NCI-H2029 (cell line): ENCODE data around the gene PAX1.

Source experiments
- DNase-seq: peaks from one replicate; lab custom pipeline; 2025; lab: John Stamatoyannopoulos, UW

The PAX1 gene

DNA sequence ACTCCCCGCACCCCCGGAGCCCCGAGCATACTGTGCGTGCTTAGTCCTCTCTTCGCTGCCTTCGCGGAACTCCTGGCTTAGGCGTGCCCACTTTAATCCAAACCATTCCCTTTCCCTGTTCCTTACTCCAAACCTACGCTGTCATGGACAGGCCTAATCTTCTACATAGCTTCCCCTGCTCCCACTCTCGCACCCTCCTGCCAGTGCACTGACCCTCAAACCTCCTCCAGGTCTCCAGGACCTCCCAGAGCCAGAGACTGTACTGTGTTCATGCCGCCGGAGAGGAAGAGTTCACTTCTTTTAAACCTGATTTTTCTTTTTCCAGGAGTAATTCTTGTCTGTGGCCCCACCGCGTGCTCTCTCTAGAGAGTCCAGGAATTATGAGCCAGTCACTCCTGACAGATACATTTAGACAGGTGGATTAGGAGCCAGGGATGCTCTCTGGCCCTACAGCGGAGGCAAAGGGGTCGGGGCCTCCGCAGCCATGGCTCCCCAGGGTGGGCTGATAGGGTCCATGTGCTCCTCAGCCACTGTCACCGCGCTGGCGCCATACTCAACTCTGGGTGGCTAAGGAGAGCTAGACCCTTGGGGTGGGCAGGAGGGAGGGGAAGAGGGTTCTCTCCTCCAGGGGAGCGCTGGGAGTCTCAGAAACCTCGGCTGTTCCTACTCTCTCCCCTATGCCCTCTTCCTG lies 1.6 kb upstream of the PAX1 start:
- no peak for DNase-seq

DNA sequence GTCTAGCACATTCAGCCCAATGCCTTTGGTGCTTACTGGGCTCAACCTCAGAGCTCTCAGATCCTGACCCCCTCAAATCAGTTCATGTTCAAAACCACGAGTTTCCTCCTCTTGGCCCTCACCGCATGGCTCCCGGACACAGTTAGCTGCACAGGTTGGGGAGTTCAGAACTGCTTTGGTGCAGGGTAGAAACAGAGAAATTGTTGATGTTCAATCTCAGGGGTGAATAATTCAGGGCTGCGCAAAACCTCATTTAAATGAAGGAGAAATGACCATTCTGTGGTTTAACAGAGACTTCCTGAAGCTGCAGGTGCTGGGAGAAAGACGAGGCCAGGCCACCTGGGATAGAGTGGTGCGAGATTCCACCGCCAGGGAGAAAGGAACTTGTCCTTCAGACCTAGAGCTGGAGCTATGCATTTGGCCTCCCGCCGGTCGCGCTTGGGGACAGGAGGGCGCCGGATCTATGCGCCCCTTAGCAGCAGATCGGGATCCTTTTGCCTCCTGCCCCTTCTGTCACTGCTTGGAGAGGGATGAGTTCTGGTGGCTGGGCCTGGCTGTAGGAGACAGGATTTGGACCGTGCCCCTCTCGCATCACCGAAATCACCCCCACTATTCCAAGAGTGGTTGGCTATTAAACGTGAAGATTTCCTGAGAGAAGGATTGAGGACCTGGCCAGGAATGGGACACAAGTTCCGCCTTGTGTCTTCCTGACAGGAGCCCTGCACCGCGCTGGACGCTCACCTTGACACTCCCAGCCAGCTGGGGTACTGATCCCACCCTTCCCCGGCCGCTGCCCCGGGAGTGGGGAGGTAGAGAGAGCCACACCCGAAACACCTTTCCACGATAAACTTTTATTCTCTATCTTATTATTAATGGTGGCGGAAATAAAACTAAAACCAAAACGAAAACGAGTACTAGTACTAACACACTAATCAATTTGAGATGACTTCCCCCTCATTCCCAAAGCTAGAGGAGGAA lies 767 bp upstream of the PAX1 start:
- DNase-seq: no peak

DNA sequence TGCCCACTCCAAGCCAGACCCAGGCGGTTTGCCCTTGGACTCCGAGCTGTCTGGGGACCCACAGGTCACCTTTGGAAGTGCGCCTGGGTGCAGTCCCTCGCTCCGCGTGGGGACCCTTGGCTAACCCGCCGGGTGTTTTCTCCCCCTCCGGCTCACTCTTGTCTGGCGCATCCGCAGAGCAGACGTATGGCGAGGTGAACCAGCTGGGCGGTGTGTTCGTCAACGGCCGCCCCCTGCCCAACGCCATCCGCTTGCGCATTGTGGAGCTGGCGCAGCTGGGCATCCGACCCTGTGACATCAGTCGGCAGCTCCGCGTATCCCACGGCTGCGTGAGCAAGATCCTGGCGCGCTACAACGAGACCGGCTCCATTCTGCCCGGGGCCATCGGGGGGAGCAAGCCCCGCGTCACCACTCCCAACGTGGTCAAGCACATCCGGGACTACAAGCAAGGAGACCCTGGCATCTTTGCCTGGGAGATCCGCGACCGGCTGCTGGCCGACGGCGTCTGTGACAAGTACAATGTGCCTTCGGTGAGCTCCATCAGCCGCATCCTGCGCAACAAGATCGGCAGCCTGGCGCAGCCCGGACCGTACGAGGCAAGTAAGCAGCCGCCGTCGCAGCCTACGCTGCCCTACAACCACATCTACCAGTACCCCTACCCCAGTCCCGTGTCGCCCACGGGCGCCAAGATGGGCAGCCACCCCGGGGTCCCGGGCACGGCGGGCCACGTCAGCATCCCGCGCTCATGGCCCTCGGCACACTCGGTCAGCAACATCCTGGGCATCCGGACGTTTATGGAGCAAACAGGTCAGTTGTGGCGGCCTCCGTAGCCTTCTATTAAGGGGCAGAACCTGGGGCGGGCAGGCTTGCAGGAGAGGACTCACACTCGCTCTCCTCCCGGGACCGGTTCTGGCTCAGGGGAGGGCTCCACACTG lies 1.1 kb downstream of the PAX1 start:
- DNase-seq: no peak

DNA sequence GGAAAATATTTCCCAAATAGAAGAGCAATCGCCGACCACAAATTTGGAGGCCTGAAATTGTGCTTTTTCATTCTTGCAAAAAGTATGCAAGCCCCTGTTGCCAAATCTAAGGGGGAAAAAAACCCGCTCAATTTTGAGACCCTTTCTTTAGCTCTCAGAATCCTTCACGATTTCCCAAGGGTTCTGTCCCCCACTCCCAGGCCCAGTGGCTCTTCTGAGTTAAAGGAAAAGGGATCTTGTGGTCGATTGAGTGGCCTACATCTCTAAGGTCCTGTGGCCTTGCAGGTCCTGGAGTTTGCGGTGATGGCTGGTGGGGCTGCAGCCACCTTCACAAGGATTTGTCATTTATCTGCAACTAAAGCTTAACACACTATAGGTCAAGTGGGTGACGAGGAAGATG lies 1.8 kb downstream of the PAX1 start:
- no peak for DNase-seq

DNA sequence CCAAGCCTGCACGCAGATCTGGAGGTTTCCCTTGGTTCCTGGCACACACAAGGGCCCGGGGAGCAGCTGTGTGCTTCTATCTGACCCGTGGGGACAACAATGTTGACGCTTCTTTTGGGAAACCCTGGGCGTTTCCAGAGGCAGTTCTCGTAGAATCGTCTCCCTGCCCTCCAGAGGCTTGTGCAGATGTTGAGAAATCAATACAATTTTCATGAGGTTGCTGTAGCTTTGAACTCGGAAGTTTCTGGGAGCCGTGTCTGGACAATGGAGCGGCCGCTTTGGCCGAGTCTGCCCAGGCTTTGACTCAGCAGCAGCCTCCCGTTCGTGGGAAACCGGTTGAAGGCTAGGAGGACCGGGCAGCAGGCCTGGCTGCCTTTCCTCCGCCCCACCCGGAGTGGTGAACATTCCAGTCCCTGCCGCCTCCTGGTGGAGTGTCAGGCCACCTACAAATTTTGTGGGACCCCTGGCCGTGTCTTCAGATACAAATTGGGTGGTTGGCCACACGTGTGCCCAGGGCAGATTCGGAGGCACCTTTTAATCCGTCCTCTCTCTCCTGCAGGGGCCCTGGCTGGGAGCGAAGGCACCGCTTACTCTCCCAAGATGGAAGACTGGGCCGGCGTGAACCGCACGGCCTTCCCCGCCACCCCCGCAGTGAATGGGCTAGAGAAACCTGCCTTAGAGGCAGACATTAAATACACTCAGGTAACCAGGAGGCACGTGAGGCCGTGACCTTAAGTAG lies 2.7 kb downstream of the PAX1 start:
- no peak for DNase-seq

DNA sequence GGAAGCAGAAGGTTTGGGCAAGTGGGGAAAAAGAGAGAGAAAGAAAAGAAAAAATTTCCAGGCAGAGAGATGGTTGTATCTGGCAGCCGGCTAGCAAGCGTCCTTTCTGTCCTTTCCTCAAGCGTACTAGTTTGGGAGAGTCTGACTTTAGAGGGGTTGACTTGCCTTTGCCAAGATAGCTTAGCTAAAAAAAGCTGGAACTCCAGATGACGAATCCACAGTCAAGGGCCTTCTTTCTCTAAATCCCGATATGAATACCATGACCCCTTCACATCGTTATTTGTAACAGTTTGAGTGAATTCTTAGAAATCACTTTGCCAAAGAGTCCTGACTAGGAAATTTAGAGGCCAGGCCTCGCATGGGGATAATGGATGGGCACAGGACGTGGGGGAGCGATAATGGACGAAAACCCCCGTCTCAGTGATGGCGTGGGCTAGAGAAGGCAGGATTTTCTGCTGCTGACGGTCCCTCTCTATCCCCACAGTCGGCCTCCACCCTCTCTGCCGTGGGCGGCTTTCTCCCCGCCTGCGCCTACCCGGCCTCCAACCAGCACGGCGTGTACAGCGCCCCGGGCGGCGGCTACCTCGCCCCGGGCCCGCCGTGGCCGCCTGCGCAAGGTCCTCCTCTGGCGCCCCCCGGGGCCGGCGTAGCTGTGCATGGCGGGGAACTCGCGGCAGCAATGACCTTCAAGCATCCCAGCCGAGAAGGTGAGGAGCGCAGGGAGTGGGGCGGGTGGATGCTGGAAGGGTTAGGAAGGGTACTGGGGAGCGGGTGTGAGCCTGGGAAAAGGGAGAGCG lies 3.5 kb downstream of the PAX1 start:
- no peak for DNase-seq

DNA sequence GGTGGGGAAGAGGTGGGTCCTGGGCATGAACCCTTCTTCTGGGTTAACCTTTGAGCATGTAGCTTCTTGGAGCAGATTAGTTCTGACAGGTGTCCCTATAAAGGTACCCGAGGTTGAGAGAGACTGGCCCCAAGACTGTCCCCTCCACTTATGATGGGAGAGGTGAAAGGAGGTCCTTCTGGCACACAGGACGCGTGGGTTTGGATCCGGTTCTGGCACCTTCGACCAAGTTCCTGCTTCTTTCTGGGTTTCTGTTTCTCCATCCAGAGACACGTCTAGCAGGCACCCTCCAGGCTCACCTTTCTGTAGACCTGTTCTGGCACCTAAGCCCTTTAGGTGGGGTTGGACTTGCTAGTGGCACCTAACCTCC lies 4.1 kb downstream of the PAX1 start:
- DNase-seq: no peak

DNA sequence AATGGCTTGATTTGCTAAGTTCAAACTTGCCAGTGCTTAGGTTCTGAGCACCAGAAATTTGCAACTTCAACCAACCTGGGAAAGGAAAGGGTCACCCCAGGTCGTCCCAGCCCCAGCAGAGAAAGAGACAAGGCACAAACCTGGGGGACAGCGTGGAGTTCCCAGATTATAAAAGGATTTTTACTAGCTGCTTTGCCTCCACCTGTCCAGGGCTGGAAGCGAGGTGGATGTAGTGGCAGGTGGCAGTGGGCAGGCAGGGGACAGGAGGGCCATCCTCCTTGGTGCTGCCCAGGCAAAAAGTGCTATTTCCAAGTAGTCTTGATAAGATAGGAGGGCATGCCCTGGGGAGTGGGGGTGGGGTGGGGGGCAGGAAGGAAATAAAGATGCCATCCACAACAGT lies 4.9 kb downstream of the PAX1 start:
- no peak for DNase-seq

DNA sequence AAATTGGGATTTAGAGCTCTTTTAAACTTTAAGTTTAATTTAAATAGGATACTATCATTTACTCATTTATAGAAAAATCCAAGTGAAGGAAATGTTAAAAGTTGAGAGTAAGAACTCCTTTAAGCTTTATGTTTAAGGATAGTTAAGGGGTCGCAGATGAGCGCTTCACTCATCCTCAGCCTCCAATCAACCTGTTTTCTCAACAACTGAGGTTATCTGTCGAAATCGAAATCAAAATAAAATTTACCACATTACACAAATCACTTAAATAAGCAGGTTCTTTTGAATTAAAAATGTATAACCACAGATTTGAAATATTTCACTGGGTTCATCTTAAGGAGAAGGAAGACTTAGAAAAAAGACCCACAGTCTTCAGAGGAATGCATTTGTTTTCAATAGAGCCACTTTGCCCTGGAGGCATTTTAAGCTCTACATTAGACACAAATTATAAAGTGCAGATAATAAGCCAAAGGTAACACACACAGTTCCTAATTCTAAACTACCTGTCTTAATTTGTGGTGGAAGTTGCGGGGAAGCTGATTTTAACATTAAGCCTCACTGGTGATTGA lies 5.5 kb downstream of the PAX1 start:
- no peak for DNase-seq

DNA sequence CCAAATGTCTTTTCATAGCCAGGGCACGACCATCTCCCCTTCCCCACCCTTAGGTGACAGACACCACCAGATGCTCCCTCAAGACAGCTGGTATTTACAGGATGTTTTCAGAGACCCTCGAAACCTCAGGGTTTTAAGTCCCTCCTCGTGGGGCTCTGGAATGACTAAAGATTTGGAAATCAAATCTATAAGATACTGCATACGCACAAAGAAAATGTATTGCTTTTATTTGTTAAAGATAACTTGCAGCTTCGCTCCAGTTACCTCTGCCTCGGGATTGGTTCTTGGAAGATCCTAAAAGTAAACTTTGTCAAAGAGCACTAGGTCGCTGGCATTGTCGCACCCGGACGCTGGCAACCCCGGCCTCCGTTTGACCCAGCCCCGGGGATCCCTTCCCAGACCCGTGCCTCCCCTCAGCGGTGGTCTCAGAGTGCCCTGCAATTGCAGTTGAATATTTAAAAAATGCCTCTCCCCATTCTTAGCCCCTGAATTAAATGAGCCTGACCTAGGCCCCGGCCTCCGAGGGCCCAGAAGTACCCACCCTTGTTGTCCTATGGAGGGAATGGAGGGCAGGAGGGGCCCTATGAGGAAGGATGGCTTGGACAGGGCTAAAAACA lies 7.1 kb downstream of the PAX1 start:
- no peak for DNase-seq

DNA sequence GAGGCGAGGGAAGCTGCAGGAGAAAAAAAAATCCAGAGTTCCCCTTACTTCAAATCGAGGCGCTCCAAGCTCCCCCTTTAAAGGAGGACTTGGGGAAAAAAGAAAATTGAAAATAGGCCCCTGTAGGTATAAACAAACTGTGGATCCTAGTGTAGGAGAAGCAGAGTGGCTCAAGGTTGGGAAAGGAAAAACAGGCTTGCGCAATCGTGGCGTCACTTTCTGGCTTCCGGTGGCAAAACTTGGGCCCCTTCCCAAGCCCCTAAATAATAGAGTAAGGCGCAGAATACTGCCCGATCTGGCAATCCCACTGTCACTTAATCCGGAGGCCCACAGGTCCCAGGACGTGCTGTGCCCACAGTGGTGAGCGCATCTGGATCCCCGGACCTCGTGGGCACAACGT lies 8.0 kb downstream of the PAX1 start:
- no peak for DNase-seq

DNA sequence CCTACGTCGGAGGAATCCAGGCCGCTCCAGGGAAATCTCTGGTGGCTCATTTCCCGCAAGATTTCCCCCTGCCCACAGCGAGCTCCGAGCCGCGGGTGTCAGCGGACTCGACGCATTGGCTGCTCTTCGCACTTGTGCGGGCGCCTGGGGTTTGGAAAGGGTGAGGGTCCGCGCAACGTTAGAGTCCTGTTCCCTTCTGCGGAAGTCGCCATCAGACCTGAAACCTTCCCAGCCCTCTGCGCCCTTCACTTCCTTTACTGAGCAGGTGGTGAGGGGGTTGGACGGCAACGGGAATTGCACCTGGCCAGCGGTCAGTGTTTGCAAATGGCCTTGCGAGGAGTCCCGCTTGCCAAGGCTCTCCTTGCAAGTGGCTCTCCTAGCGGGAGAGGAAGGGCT lies 8.4 kb downstream of the PAX1 start:
- DNase-seq: no peak

DNA sequence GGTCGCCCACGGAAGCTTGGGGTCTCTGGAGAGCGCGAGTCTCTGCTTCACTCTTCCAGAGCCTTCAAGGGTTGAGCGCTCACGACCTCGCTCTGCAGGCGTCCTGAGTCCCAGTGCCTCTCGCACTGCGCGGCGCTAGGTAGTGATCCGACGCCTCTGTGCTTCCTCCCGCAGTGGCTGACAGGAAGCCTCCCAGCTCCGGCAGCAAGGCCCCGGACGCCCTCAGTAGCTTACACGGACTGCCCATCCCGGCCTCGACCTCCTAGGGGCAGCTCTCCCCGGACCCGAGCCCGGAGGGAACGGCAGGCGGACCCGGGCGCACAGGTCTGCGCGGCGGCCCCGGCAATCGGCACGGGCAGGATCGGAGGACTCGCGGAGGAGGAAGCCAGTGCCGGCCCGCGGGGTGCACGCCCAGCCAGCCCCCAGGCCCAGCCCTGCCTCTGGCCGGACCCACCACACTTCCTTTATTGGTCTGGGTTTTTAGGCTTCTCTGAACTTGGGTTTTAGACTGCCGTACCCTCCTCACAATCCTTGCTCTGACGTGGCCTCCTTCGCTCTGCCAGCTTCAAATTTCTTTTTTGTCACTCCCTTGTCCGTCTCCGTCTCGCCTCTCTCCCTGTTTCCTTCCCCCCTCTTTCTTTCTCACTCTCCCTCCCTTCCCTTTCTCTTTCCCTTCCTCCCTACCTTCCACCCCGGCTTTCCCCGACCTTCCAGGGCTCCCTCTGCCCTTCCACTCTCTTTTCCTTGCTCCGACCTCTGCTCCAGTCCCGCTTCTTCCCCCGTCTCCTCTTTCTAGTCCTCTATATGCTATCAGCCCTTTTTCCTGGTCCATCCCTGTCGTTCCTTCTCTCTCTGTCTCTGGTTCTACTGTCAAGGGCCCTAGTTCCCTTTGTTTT lies 9.1 kb downstream of the PAX1 start:
- no peak for DNase-seq

DNA sequence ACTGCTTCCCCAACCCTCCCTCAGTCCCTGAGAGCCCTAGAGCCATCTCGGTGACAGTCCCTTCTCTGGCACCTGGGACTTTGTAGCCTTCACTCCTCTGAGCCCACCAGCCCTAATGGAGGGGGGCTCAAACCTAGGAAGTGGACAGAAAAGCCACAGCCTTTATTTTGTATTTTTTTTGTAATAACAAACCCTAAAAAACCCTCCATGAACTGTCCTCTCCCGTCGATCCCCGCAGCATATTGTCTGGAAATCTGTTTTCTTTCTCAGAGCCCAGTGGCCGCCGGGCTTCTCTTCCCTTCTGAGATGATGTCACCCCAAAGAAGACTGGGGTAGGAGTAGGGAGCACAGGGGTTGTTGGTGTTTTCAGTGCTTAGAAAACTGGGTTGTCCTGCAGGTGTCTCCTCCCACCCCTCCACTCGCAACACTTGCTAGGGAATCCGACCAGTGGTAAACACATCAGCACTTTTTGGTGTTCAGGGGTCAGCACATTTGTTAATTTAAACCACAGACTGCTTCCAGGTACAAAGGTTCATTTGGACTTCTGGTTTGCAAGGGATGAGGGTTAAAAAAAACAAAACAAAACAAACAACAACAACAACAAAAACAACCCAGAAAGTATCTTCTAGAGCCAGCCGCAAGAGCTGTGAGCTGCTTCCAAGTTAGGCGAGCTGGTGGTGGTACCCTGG lies 9.9 kb downstream of the PAX1 start:
- DNase-seq: no peak

DNA sequence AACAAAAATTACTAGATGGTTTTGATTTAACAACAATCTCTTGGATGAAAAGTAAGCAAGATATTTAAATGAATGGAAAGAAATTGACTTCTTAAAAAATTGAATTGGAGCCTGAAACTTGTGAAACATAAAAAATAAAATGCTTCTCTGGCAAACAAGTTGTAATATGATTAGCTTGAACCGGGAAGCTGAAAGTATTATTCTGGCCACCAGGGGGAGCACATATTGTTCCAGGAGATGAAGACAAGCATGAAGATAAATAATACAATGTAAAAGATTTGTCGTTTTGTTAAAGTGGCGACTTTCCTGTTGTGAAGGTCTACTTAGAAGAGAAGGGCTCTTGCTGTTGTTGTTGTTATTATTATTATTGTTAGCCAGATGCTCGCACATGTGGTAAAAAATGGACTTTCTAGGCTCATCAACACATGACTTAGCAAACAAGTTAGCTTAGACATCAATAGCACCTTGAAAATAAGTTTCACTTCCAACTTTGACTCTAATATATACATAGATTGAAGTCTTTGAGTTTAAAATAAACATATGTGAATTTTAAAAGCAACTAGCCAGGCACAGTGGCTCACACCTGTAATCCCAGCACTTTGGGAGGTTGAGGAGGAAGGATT lies 14.2 kb downstream of the PAX1 start:
- DNase-seq: peak; percentile 48

DNA sequence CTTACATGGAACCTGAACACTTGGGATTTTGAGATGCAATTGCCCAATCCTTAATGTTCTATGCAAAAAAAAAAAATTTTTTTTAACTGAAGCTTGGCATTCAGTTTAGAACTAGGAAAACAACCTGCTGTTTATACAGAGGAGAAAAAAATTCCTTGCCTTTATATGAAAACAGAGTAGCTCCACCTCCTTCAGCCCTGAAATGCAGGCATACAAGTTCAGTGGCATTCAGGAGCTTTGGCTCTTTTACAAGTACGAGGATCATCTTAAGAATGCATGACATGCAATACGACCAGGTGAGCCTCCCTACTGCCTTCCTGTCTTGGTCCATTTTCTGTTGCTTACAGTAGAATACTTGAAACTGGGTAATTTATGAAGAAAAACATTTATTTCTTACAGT lies 20.4 kb downstream of the PAX1 start:
- no peak for DNase-seq

DNA sequence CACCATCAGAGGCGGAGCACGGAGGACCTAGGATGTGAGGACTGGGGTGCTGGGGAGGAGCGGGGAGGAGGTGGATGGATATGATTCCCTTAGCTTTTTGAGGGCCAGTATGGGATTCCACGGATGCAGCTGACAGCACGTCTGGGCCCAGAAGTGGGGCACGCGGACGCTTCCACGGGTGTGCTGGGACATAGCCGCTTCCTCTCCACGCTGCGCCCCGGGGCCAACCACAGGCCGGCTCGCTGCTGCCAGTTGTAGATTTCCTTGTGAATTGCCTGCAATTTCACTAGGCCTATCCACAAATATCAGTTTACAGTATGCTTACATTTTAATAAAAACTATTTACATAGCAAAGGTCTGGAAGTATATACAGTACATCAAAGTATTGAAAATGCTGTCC lies 23.9 kb downstream of the PAX1 start:
- DNase-seq: no peak

DNA sequence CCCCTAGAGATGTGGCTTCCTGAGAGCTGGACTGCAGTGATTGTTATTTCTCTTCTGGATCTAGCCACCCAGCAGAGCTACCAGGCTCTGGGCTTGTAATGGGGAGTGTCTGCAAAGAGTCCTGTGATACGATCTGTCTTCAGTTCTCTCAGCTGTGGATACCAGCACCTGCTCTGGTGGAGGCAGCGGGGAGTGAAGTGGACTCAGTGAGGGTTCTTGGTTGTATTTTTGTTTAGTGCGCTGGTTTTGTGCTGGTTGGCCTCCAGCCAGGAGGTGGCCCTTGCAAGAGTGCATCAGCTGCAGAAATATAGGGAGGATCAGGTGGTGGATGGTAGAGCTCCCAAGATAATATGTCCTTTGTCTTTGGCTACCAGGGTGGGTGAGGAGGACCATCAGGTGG lies 33.7 kb downstream of the PAX1 start:
- DNase-seq: peak; percentile 24
